TTC549 (cell line): Measurements from ENCODE around the gene NUBP2.

Experiments
- FAIRE-seq: peaks from 2 replicates; lab custom pipeline; 2012; peaks lifted over from hg19 to GRCh38; lab: Jason Lieb, UNC

The NUBP2 gene

GRCh38 chr16:1810536-1810935, 27.8 kb downstream of the NUBP2 start:
- no peak for FAIRE-seq

GRCh38 chr16:1812732-1813163, 30.0 kb downstream of the NUBP2 start:
- FAIRE-seq, result no peak

- no peak for FAIRE-seq
Observed at GRCh38 chr16:1815461-1815860, 32.7 kb downstream of the NUBP2 start.

DNA sequence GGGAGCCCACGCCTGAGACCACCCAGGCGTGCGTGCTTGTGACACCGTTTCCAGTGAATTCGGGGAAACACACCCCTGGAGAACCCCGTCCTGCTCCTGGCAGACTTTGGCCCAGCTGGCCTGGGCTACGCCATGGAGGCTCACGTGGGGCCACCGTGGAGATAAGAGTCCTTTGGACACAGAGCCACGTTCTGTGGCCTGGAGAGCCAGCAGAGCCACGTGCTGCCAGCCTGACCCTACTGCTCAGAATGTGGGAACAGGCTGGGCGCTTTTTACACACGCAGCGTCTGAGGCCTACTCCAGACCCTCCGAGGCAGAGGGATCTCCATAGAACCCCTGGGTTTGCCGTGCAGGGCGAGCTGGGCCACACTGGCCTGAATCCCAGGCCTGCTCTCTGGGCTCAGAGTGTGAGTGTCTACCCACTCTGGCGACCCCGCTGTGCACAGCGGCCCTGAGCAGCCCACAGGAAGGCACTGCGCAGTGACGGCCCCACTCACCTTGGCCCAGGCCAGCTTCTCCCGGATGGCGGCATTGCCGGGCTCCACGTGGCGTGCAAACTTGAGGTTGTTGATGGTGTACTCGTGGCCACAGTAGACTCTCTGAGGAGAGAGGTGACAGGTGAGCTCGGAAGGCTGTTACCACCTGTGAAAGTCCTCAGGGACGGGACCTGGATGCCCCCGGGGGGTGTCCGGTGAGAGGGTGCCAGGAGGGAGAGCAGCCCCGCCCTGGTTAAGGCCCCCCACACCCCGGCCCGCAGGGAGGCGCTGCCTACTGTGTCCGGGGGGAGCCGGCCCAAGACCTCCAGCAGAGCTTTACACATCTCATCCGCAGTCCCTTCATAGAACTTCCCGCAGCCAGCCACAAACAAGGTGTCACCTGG, 33.9 kb downstream of the NUBP2 start:
- FAIRE-seq, result no peak

- FAIRE-seq, result no peak
Observed at GRCh38 chr16:1817276-1817589, 34.5 kb downstream of the NUBP2 start.

DNA sequence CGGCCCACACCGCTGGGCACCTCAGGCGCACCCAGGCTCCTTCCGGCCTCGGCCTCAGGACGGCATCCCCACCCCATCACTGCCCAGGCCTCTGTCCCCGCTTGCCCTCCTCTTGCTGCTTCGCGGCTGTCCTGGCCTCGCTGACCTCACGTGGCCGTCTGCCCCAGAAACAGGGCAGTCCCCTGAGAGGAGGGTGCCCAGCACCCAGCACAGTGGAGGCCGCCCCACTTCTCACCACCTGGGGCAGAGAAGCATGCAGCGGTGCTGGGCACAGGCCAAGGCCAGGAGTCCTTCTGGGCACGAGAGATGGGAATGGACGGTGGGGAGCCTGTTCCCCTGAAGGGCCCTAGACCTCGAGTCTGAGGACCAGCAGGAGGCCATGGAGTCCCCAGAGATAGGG, 35.0 kb downstream of the NUBP2 start:
- no peak for FAIRE-seq

DNA sequence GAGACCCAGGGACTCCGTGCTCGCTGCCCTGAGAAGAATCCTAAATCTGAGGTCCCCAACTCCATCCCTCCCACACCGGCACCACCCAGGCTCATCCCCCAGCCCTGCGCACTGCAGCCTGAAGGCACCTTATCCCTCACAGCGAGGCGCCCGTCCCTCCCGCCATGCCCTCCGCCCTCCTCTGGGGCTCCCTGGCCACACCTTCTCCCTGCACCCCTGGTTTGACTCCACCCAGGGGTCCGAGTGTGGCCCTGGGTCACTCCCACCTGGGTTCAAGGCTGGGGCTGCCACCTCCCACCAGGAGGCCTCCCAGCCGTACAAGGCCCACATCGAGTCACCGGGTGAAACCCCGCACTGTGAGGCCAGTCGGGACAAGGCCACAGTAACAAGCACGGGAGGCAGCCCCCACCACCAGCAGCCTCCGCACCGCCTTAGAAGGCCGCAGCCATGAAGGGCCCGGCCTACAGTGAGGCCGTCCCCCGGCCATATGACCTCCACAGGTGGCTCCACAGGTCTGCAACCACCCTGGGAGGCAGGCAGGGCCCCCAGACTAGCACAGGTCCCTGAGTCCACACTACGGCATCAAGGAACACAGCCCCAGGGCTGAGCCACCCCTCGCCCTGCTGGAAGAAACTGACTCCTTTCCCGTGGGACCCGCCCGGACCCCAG, 35.6 kb downstream of the NUBP2 start:
- FAIRE-seq, result no peak

- no peak for FAIRE-seq
Observed at GRCh38 chr16:1818873-1819525, 36.2 kb downstream of the NUBP2 start.

DNA sequence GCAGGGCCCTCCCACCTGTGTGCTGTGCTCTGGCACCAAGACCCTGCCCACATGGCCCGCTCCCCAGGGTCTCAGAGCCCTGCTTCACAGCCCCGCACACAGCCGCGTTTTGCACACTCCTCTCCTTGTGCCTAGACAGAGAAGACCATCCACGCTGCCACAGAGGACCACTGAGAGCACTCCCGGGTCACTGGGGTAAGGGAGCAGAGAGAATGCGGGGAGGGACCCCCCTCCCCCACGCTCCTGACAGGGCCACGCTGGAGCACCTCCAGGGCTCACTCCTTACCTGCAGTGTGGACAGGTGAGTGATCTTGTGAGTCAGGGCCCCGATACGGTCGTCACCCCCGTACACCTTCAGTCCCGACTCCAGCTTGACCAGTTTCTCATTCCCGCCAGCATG, 36.9 kb downstream of the NUBP2 start:
- no peak for FAIRE-seq

GRCh38 chr16:1820096-1820945, 37.6 kb downstream of the NUBP2 start:
- FAIRE-seq, result no peak

- FAIRE-seq, result no peak
Observed at GRCh38 chr16:1820946-1821290, 38.2 kb downstream of the NUBP2 start.

DNA sequence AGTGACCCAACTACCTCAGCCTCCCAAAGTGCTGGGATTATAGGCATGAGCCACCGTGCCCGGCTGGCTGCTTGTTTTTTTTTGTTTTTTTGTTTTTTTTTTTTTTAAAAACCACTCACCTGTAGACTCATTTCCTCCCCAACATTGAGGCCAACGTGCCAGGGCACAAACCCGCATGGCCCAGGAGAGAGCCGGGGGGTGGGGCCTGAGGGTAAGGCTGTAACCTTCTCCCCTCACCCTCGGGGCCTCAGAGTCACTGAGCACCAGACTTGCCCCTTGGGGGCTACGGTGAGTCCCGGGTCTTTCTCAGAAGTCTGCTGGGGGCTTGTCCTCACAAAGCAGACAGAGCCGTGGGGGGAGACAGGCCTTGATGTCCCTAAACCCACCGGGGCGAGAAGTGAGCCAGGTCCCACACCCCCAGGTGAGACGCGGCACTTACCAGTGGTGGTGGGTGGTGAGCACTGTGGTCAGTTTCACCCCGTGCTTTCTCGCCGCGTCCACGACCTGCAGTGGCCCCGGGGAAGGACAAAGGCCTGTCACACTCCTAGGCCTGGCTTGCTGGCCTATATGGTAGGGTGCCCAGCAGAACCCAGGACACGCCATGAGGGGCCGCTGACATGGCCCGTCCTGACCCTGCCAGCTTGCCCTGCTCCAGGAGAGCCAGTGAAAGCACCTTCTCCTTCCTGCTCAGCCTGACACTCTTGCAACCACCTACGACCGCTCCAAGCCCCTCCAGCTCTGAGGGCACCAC, 39.3 kb downstream of the NUBP2 start:
- no peak for FAIRE-seq

GRCh38 chr16:1822801-1823200, 40.0 kb downstream of the NUBP2 start:
- no peak for FAIRE-seq

- peak; percentile 61 for FAIRE-seq
Observed at GRCh38 chr16:1823821-1824220, 41.1 kb downstream of the NUBP2 start.

GRCh38 chr16:1825381-1825863, 42.7 kb downstream of the NUBP2 start:
- FAIRE-seq, result no peak

GRCh38 chr16:1825864-1826690, 43.3 kb downstream of the NUBP2 start:
- FAIRE-seq, result no peak

- FAIRE-seq, result no peak
Observed at GRCh38 chr16:1826691-1827573, 44.2 kb downstream of the NUBP2 start, which contains the start of the genes FAHD1 and HAGH. Gene FAHD1 (plus strand): TSS chr16:1827206. CDS start chr16:1827239, 33 bp downstream. Gene HAGH (minus strand): TSS chr16:1826825. CDS start chr16:1826787, 38 bp downstream.

DNA sequence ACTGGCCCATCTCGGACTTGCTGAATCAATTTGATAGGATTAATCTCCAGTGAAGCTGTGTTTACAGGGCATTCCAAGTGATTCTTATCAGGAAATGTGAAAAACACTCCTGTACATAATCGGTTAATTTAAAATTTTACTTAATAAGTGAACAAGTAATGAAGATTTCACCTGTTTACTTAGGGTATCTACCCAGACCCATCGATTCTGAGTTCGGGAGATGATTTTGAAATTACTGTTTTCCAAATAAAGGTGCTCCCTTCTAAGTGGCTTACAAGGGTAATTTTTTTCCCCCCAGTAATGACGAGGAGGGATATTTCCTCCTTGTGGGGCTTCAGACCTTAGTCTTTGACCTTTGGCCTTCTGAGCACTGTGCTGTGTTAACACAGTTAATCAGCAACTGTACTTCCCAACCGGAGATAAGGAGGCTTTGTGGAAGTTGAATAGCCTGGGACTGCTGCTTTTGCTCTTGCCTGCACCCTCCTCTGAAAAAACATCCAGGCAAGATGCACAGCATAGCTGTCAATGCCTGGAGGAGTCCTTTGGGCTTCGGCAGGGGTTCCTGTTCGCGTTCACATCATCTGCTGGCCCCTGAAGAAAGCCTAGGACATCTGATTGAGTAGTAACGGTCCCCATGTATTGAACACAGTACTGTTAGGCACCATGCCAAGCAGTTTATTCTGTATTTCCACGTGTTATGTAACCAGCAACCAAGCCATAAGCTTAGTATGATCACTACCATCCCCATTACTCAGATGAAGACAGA, 46.1 kb downstream of the NUBP2 start:
- FAIRE-seq, result no peak

DNA sequence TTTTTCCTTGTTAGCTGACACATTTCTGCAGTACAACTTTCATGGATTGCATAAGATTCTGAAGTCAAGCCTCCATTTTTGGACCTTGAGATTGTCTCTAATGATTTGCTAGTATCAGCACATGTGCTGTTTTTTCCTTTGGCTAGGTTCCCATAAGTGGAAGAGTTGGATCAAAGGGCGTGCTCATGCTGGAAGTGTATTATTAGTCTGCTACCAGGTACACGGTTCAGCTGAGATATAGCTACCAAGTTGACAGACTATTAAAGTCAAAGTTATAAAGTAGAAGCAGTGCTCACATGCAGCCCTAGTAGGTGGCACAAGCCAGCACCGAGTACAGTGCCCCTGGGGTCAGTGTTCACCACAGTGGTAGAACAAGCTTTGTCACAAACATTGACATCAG, 47.5 kb downstream of the NUBP2 start:
- no peak for FAIRE-seq
